Measurements from ENCODE around the gene MSI2.

The MSI2 gene

DNA sequence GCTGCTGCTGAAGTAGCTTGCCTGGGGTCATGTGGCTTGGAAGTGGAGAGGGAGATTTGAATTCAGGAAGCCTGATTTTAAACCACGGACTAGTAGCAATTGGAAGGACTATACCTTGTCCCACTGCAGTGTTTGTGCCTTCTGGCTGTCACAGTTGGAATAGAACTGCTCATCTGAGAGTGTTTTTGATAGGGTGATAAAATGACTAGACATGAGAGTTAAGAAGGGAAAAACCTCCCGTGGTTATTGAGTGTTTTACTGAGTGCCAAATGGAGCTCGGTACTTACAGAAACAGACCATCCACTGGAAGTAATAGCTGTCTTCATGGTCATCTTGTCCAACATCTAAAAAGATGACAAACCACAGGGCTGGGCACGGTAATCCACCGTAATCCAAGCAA, 70.4 kb downstream of the MSI2 start:
- TF ChIP-seq POU6F1 (CRISPR knock-in tag; IDR thresholded peaks at IDR 0.05; ENCODE audit: borderline replicate concordance, low read depth) (no peak), PPARA (CRISPR knock-in tag; IDR thresholded peaks at IDR 0.05; ENCODE audit: borderline replicate concordance) (no peak), ZNF70 (CRISPR knock-in tag; IDR thresholded peaks at IDR 0.05) (no peak), ARNTL (CRISPR knock-in tag; IDR thresholded peaks at IDR 0.05; ENCODE audit: borderline replicate concordance, low read depth) (no peak), ESRRG (CRISPR knock-in tag; IDR thresholded peaks at IDR 0.05) (no peak), RARB (CRISPR knock-in tag; IDR thresholded peaks at IDR 0.05) (no peak), CSRNP3 (CRISPR knock-in tag; IDR thresholded peaks at IDR 0.05) (no peak), ZFP30 (CRISPR knock-in tag; IDR thresholded peaks at IDR 0.05) (no peak), ZNF8 (CRISPR knock-in tag; IDR thresholded peaks at IDR 0.05) (no peak), GLIS3 (CRISPR knock-in tag; IDR thresholded peaks at IDR 0.05) (no peak), ZC3H10 (CRISPR knock-in tag; IDR thresholded peaks at IDR 0.05) (no peak), TCF4 (CRISPR knock-in tag; IDR thresholded peaks at IDR 0.05; ENCODE audit: borderline replicate concordance) (no peak), CSDC2 (CRISPR knock-in tag; IDR thresholded peaks at IDR 0.05) (no peak), ZFP3 (CRISPR knock-in tag; IDR thresholded peaks at IDR 0.05) (no peak), OSR1 (CRISPR knock-in tag; IDR thresholded peaks at IDR 0.05) (no peak), SNAI2 (CRISPR knock-in tag; IDR thresholded peaks at IDR 0.05) (no peak)
- TF ChIP-seq, protein P1, sequence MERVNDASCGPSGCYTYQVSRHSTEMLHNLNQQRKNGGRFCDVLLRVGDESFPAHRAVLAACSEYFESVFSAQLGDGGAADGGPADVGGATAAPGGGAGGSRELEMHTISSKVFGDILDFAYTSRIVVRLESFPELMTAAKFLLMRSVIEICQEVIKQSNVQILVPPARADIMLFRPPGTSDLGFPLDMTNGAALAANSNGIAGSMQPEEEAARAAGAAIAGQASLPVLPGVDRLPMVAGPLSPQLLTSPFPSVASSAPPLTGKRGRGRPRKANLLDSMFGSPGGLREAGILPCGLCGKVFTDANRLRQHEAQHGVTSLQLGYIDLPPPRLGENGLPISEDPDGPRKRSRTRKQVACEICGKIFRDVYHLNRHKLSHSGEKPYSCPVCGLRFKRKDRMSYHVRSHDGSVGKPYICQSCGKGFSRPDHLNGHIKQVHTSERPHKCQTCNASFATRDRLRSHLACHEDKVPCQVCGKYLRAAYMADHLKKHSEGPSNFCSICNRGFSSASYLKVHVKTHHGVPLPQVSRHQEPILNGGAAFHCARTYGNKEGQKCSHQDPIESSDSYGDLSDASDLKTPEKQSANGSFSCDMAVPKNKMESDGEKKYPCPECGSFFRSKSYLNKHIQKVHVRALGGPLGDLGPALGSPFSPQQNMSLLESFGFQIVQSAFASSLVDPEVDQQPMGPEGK (CRISPR knock-in tag; IDR thresholded peaks at IDR 0.05; ENCODE audit: borderline replicate concordance): no peak

GRCh38 chr17:57327176-57327970, 71.0 kb downstream of the MSI2 start:
- ATAC-seq: no peak
- TF ChIP-seq RARB (CRISPR knock-in tag; IDR thresholded peaks at IDR 0.05) (no peak), ESRRG (CRISPR knock-in tag; IDR thresholded peaks at IDR 0.05) (no peak), ISL1 (CRISPR knock-in tag; IDR thresholded peaks at IDR 0.05) (no peak), ZNF8 (CRISPR knock-in tag; IDR thresholded peaks at IDR 0.05) (no peak), ZNF565 (CRISPR knock-in tag; conservative IDR thresholded peaks at IDR 0.05; ENCODE audit: low read depth) (no peak), ARNTL (CRISPR knock-in tag; IDR thresholded peaks at IDR 0.05; ENCODE audit: borderline replicate concordance, low read depth) (no peak), OSR1 (CRISPR knock-in tag; IDR thresholded peaks at IDR 0.05) (no peak), ZNF70 (CRISPR knock-in tag; IDR thresholded peaks at IDR 0.05) (no peak), ZFP30 (CRISPR knock-in tag; IDR thresholded peaks at IDR 0.05) (no peak)
- TF ChIP-seq, protein P2, sequence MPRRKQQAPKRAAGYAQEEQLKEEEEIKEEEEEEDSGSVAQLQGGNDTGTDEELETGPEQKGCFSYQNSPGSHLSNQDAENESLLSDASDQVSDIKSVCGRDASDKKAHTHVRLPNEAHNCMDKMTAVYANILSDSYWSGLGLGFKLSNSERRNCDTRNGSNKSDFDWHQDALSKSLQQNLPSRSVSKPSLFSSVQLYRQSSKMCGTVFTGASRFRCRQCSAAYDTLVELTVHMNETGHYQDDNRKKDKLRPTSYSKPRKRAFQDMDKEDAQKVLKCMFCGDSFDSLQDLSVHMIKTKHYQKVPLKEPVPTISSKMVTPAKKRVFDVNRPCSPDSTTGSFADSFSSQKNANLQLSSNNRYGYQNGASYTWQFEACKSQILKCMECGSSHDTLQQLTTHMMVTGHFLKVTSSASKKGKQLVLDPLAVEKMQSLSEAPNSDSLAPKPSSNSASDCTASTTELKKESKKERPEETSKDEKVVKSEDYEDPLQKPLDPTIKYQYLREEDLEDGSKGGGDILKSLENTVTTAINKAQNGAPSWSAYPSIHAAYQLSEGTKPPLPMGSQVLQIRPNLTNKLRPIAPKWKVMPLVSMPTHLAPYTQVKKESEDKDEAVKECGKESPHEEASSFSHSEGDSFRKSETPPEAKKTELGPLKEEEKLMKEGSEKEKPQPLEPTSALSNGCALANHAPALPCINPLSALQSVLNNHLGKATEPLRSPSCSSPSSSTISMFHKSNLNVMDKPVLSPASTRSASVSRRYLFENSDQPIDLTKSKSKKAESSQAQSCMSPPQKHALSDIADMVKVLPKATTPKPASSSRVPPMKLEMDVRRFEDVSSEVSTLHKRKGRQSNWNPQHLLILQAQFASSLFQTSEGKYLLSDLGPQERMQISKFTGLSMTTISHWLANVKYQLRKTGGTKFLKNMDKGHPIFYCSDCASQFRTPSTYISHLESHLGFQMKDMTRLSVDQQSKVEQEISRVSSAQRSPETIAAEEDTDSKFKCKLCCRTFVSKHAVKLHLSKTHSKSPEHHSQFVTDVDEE (CRISPR knock-in tag; IDR thresholded peaks at IDR 0.05): no peak

More for the DNA sequence above, 70.4 kb downstream of the MSI2 start:
- ATAC-seq: no peak

GRCh38 chr17:57328109-57328882, 72.0 kb downstream of the MSI2 start:
- no peak for ATAC-seq
- TF ChIP-seq, protein P1 (CRISPR knock-in tag; IDR thresholded peaks at IDR 0.05; ENCODE audit: borderline replicate concordance): no peak
- TF ChIP-seq ZC3H10 (CRISPR knock-in tag; IDR thresholded peaks at IDR 0.05): no peak
- no peak for TF ChIP-seq TOX (CRISPR knock-in tag; IDR thresholded peaks at IDR 0.05; ENCODE audit: borderline replicate concordance)
- TF ChIP-seq, protein P2 (CRISPR knock-in tag; IDR thresholded peaks at IDR 0.05): no peak
- TF ChIP-seq GLIS3 (CRISPR knock-in tag; IDR thresholded peaks at IDR 0.05): no peak
- no peak for TF ChIP-seq ESRRG (CRISPR knock-in tag; IDR thresholded peaks at IDR 0.05)
- TF ChIP-seq ZNF70 (CRISPR knock-in tag; IDR thresholded peaks at IDR 0.05): no peak
- no peak for TF ChIP-seq TCF4 (CRISPR knock-in tag; IDR thresholded peaks at IDR 0.05; ENCODE audit: borderline replicate concordance)
- TF ChIP-seq ZFP30 (CRISPR knock-in tag; IDR thresholded peaks at IDR 0.05): no peak
- no peak for TF ChIP-seq ARNTL (CRISPR knock-in tag; IDR thresholded peaks at IDR 0.05; ENCODE audit: borderline replicate concordance, low read depth)
- no peak for TF ChIP-seq BACH2 (CRISPR knock-in tag; IDR thresholded peaks at IDR 0.05; ENCODE audit: borderline replicate concordance)
- no peak for TF ChIP-seq ZFP3 (CRISPR knock-in tag; IDR thresholded peaks at IDR 0.05)
- no peak for TF ChIP-seq ZNF8 (CRISPR knock-in tag; IDR thresholded peaks at IDR 0.05)
